GM18868 (cell line): Measurements from ENCODE around the gene SPDYE8.
"Not testable (repeated sequence)": the region's sequence is repeated elsewhere in the genome, so short reads cannot be mapped to it uniquely, and the experiment has no call there.

Source experiments
- ATAC-seq: cut with Tn5 transposase; IDR thresholded peaks from one replicate; pipeline ENCODE4 v1.9.1; 2021; ENCODE audit warnings: mild to moderate bottlenecking, moderate library complexity; ENCODE audit not compliant: unreplicated experiment

The SPDYE8 gene, protein sequence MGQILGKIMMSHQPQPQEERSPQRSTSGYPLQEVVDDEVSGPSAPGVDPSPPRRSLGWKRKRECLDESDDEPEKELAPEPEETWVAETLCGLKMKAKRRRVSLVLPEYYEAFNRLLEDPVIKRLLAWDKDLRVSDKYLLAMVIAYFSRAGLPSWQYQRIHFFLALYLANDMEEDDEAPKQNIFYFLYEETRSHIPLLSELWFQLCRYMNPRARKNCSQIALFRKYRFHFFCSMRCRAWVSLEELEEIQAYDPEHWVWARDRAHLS

DNA sequence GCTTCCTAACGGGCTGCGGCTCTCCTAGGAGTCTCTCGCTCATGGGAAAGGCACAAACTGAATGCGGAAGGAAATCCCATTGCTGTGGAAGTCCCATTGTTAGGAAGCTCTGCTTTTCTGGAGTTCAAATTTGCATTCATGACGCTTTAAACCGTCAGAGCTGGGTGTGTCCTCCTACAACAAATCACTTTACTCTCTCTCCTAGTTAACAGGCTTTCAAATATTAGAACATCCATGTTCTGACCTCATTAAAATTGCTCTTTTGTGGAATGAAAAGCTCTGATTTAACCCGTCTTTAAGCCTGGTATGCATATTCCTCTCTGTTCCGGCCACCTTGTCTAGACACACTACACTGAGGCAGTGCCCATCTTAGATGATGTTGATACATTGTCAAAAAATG lies at the start of gene SPDYE8:
TSS of gene SPDYE8 (minus strand) at position 101 of the 400 bp plus-strand sequence. CDS start 1,800 bp downstream, outside the sequence.
- not testable (repeated sequence) for ATAC-seq

DNA sequence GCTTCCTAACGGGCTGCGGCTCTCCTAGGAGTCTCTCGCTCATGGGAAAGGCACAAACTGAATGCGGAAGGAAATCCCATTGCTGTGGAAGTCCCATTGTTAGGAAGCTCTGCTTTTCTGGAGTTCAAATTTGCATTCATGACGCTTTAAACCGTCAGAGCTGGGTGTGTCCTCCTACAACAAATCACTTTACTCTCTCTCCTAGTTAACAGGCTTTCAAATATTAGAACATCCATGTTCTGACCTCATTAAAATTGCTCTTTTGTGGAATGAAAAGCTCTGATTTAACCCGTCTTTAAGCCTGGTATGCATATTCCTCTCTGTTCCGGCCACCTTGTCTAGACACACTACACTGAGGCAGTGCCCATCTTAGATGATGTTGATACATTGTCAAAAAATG lies 28.2 kb upstream of the SPDYE8 start, which contains the start of gene SPDYE11:
TSS of gene SPDYE11 (minus strand) at position 101 of the 400 bp plus-strand sequence. CDS start 1,800 bp downstream, outside the sequence.
- ATAC-seq = not testable (repeated sequence)

DNA sequence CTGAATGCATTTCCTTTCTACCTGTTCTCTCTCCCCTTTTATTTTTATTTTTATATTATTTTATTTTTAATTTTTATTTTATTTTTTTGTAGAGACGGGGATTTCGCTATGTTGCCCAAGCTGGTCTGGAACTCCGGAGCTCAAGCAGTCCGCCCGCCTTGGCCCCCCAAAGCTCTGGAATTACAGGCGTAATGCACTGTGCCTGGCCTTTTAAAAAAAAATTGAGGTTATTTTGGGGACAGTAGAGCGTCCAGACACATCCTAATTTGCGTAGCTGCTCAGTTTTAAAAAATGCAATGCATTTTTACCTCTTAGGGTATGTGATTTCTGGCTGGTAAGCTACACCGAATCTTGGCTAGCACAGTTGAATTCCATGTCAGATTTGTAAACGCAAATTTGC lies 23.1 kb downstream of the SPDYE8 start:
- ATAC-seq = not testable (repeated sequence)

DNA sequence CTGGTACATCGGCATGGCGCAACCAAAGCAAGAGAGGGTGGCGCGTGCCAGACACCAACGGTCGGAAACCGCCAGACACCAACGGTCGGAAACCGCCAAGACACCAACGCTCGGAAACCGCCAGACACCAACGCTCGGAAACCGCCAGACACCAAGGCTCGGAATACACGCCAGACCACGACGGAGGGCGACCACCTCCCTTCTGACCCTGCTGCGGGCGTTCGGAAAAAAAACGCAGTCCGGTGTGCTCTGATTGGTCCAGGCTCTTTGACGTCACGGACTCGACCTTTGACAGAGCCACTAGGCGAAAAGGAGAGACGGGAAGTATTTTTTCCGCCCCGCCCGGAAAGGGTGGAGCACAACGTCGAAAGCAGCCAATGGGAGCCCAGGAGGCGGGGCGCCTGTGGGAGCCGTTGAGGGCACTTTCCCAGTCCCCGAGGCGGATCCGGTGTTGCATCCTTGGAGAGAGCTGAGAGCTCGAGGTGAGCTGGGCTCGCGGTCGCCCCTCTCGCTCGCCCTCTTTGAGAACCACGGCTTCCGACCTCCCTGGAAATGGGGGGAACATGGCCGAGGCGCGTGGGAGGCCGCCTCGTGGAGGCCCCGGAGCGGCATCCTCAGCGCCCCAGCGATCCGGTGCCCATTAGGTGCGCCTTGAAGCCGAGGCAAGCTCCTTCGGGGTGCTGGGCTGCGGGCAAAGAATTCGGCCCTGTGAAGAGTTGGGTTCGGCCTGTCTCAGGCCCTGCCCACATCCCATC lies 23.7 kb downstream of the SPDYE8 start:
- ATAC-seq = peak; percentile 78

DNA sequence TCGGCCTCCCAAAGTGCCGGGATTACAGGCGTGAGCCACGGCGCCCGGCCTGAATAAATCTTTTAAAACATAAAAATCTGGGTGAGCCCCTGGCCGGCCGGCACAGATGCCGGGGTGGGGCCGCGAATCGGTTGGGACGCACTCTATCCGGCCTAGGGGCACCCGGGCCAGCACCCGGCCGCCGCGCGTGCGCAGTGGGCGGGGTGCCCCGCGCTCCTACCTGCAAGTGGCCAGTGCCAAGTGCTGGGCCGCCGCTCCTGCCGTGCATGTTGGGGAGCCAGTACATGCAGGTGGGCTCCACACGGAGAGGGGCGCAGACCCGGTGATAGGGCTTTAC lies 24.2 kb downstream of the SPDYE8 start:
- ATAC-seq = peak; percentile 83

DNA sequence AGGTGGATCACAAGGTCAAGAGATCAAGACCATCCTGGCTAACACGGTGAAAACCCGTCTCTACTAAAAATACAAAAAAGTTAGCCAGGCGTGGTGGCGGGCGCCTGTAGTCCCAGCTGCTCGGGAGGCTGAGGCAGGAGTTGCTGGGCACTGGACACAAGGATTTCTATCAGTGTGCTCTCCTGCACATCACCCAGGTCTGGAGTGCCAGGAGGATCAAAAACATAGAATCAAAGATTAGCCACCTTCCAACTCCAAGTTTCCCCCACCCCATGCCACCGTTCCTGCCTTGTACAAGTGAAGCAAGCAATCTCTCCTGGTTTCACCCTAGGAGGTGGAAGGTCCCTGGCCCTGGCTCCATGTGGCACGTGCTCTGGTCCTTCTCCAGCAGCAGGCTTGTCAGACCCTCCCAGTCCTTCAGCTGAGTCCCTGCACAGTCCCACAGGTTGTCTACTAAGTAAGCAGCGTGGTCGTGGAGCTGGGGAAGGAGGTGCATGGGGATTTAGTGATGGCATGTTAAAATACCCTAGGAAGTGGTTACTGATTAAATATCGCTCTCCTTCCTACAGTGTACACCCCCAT lies 31.6 kb downstream of the SPDYE8 start:
- not testable (repeated sequence) for ATAC-seq

DNA sequence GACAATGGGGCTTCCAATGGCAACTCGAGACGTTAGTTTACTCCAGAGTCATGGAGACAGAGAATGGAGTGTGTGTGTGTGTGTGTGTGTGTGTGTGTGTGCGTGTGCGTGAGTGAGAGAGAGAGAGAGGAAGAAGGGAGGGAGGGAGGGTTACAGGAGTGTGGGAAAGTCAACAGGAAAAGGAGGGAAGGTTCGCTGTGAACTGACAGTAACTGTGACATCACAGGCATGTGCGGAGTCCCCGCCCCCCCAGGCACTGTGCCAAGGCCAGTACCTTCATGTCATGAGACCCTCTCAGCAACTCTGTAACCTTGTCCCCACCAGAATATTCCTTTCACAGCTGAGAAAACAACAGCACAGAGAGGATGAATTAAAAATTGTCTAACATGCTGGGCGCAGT lies 32.1 kb downstream of the SPDYE8 start:
- not testable (repeated sequence) for ATAC-seq

DNA sequence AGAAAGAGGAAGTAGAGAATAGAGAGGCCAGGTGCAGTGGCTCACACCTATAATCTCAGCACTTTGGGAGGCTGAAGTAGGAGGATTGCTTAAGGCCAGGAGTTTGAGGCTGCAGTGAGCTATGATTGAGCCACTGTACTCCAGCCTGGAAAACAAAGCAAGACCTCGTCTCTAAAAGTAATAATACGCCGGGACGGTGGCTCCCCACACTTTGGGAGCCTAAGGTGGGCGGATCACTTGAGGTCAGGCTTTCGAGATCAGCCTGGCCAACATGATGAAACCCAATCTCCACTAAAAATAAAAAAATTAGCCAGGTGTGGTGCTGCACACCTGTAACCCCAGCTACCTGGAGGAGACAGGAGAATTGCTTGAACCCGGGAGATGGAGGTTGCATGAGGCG lies 34.1 kb downstream of the SPDYE8 start:
- ATAC-seq = not testable (repeated sequence)

DNA sequence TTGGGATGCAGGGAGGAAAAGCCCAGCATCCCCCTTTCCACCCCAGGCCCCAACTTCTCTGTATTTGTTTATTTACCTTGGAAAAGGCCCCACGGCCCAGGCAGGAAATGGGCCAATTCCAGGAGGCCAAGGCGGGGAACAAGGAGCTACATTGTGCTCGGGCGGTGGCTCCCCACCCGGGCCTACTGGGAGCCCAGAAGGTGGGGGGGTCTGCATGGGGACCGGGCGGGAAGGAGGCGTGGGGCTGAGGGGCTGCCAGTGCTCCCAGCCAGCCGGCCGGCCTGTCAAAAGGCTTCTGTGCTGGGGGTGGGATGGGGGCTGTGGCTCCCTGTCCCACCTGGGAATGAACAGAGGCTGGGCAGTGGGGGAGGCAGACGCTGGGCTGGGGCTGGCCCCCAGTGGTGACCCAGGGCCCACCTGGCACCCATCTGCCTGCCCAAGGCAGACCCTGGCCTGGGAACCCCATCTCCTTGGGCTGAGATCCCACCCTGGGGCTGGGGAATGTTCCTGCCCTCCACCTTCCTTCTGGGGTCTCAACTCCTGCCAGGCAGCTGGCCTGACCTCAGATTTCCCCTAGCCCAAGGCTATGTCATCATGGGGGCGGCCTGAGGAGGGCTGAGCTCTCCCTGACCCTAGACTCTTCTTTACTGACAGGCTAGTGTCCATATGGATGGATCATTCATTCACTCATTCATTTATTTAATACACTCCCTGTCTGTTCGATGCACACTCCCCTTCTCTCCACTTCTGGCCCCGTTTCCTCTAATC lies 39.2 kb downstream of the SPDYE8 start:
- ATAC-seq = not testable (repeated sequence)

DNA sequence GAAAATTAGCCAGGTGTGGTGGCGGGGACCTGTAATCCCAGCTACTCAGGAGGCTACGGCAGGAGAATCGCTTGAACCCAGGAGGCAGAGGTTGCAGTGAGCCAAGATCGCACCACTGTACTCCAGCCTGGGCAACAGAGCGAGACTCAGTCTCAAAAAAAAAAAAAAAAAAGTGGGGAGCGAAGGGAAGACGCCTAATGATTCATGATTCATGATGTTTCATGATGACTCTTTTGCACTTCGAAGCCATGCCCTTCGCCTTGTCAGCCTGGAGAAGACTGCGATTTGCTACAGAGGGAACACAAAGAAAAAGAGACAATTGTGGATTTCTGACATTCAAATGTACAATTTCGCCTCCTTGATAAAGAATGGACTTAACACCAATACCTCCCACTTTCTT lies 47.5 kb downstream of the SPDYE8 start:
- not testable (repeated sequence) for ATAC-seq

DNA sequence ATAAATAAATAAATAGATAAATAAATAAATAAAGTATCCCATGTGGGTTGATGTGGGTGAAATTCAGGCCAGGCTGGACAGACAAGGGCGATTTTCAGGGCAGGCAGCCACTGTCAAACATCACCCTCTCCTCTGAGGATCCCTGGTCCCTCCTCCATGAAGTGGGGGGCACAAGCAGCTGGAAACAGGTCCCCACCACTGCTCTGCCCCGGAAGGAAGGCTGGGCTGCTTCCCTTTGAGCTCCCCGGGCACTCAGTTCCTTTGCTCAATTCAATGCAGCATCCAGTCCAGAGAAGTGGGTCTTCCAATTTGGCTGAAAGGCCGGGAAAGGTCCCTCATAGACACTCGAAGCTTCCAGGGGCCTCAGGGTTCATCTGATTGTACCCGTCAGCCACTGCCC lies 49.2 kb downstream of the SPDYE8 start:
- not testable (repeated sequence) for ATAC-seq

DNA sequence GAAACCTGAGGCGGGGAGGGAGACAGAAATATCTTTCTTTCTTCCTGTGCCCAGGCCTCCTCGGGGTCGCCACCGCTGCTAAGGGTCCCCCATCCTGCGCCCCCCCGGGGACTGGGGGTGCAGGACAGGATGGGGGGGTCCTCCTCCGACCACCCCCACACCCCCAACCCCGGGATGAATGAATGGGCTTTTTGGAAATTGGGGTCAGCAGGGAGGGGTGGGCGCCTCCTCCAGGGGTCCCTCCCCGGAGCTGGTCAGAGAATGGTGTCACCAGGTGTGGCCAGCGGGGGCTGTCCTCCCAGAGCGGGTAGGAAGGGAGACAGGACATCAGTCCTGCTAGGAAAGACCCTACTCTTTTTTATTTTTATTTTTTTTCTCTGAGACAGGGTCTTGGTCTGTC lies 53.1 kb downstream of the SPDYE8 start:
- not testable (repeated sequence) for ATAC-seq

DNA sequence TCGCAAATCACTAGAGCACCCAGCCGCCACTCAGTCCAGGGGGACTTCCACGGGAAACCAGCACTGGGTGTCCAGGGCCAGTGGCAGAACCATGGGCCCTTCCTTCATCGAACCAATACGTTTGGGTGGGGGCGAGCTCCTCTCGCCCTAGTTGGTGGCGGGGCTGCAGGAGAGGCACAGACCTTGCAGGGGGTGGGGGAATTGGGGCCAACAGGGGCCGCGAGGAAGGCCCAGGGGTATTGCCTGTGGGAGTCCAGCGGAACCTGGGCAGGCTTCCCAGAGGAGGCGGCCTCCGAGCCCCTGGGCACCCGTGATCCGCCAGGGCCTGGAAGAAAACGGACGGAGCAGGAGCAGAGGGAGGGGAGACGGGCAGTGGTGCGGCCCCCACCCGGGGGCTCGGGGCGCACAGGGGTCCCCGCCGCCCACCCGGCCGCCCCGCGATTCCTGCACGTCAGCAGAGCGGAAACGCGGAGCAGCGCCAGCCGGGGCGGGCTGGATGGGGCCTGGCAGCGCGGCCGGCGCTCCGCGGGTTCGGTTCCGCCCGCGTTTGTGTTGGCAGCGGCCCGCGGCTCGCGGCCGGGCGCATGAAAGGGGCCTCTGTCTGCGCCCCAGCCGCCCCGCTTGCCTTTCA lies 53.8 kb downstream of the SPDYE8 start:
- not testable (repeated sequence) for ATAC-seq

DNA sequence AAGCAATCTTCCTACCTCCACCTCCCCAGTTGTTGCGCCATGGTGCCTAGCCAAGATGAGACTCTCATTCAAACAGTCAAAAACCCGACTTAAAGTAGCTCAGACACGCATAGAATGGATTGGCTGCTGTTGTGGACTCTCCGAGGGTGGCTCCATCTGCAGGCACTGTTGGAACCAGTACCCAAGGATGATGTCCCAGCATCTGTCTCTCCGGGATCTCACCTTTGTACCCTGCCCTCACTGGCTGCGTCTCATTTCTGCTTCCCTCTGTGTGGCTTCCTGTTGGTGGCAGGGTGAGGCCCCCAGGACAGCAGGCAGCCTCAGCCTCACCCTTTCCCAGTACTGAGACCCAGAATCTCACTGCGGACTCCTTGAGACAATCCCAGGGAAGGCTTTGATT lies 54.8 kb downstream of the SPDYE8 start:
- ATAC-seq = not testable (repeated sequence)

DNA sequence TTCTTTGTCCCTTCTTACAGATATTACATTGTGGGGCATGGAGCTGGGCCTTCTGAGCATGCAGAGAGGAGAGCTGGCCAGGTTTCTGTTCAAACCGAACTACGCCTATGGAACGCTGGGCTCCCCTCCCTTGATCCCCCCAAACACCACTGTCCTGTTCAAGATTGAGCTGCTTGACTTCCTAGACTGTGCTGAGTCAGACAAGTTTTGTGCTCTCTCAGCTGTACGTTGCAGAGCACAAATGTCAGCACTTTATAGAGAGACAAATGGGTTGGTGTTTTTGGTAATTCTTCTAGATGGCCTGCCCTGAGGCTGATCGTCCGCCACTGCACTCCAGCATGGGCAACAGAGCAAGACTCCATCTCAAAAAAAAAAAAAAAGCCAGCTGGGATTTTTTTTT lies 58.1 kb downstream of the SPDYE8 start:
- not testable (repeated sequence) for ATAC-seq
